Adrenal gland (tissue), 19 donors: ENCODE results near the gene IDH2. TPM values are rescaled to one million over a fixed set of nuclear protein-coding genes. Genes with fewer than 3 reads are reported as not detected.
"Not testable (repeated sequence)": the region's sequence is repeated elsewhere in the genome, so short reads cannot be mapped to it uniquely, and the experiment has no call there.

Source experiments
- DNase-seq, 7 donors: peaks; one replicate each; pipeline ENCODE4 v3.0.0-alpha.2; 2019 to 2020
- H3K27ac ChIP-seq, 5 donors: fragments of 200-600 bp; sonication (generic) in 4 of 5; 1 replicate in 3 of 5; 2 replicates in 2 of 5; pipeline versions ENCODE4 v1.5.1 to v1.8.0; 2016 to 2020; ENCODE audit warnings: mild to moderate bottlenecking in 1 of 5
- H3K27me3 ChIP-seq: fragments of 200-600 bp; 2 replicates; pipeline ENCODE4 v1.8.0; 2021
- H3K36me3 ChIP-seq, 2 donors: fragments of 200-600 bp; replicated peaks in 1 of 2; 1 replicate in 1 of 2; 2 replicates in 1 of 2; pipeline versions ENCODE4 v1.5.1 to v1.8.0; 2018 to 2022
- H3K4me1 ChIP-seq, 2 donors: fragments of 200-600 bp; replicated peaks in 1 of 2; 1 replicate in 1 of 2; 2 replicates in 1 of 2; pipeline versions ENCODE4 v1.5.1 to v1.8.0; 2018 to 2021
- H3K4me3 ChIP-seq, 4 donors: fragments of 200-600 bp; sonication (generic) in 3 of 4; one replicate each; pipeline ENCODE4 v1.5.1; 2016 to 2018
- H3K9me3 ChIP-seq, 3 donors: fragments of 200-600 bp; sonication (generic) in 1 of 3; replicated peaks in 1 of 3; 1 replicate in 2 of 3; 2 replicates in 1 of 3; pipeline versions ENCODE4 v1.5.1 to v1.8.0; 2016 to 2021
- CTCF ChIP-seq, 6 experiments: fragments of 450-650 bp in 4 of 6; fragments of 200-600 bp in 2 of 6; sonication (generic) in 1 of 6; IDR thresholded peaks; 1 replicate in 5 of 6; 2 replicates in 1 of 6; pipeline versions ENCODE4 v1.5.1 to v1.8.0; 2016 to 2021; ENCODE audit warnings: antibody characterized with exemption in 6 of 6, mild to moderate bottlenecking in 2 of 6, moderate library complexity in 1 of 6
- POLR2A ChIP-seq, 2 donors: fragments of 450-650 bp; IDR thresholded peaks; one replicate each; pipeline ENCODE4 v1.6.1; 2017; ENCODE audit warnings: antibody characterized with exemption in 2 of 2, mild to moderate bottlenecking in 2 of 2, moderate library complexity in 1 of 2
- WGBS, 4 donors: extraction: QIAGEN DNeasy Blood & Tissue Kit in 2 of 4; methylation state at CpG; one replicate each; pipeline versions ENCODE4 v1.1.5 to v1.1.7; 2013 to 2017; 5-methylcytosine and 5-hydroxymethylcytosine counted together
- intact Hi-C, 2 donors: fragments of 100-400 bp; cut with DNase I; formaldehyde crosslinking; loops; one replicate each; pipeline versions ENCODE4 v1.14.1 to v1.15.0; 2022 to 2023
- long read RNA-seq, 10 donors: library from polyadenylated mRNA in 3 of 10; unstranded in 2 of 10; stranded (forward) in 1 of 10; transcript quantifications; one replicate each; pipeline ENCODE4 v2.0.0 and lab custom pipeline, GENCODE V29; 2021 to 2026
- polyA plus RNA-seq, 3 donors: library from polyadenylated mRNA; stranded (reverse); fragments of 200-250 nt in 2 of 3; fragments of 350-450 nt in 1 of 3; fragmentation: Illumina TruSeq in 1 of 3; extraction: RNeasy Lipid Tissue Mini Kit (QIAGEN cat#74804) in 1 of 3; gene quantifications; one replicate each; pipeline ENCODE4 v1.2.3, GENCODE V29; 2013 to 2014
- total RNA-seq, 9 donors: library from RNA; depleted of rRNA in 4 of 9; stranded (reverse); fragments of >200 nt in 4 of 9; fragments of 120-200 nt in 1 of 9; fragmentation: NEBNext Ultra II Directional in 1 of 9; extraction: Animal tissue kit (Norgen Biotek cat#: 25700) in 1 of 9; gene quantifications; one replicate each; pipeline versions ENCODE4 v1.1.0 to v1.2.4, GENCODE V29; 2013 to 2023
- donor health status: healthy with polysubstance abuse.
- donor health status: Bipolar disorder and iron deficiency.
- donor health status: DM: yes; HTN: yes; CAD: no.
- donor health status: DM: no; HTN: no; CAD: no.
- donor health status: DM: no; HTN: no; CAD: no.
- donor health status: DM: yes; HTN: yes; CAD: no.

IDH2 gene
- total RNA-seq (10 to 100 TPM; 15.8 to 33.6 (median 21.7) TPM), polyA plus RNA-seq (10 to 100 TPM; 10.3 to 16.6 (median 13.5) TPM)
- long read RNA-seq, donor 1, transcript IDH2-201 (11 exons, 2,694 nt): major isoform, 5 of 5 reads
- long read RNA-seq, donor 1, partial matches to known transcripts: 0 of 5 reads
- long read RNA-seq, donor 1, other reads (novel, unspliced or antisense): 0 of 5 reads
- long read RNA-seq, donor 2, partial matches to known transcripts: 0 of 4 reads
- long read RNA-seq, donor 2, other reads (novel, unspliced or antisense): 0 of 4 reads
- long read RNA-seq, donor 3, partial matches to known transcripts: 0 of 1 reads
- long read RNA-seq, donor 3, other reads (novel, unspliced or antisense): 0 of 1 reads
- long read RNA-seq, donor 4, transcript IDH2-201 (11 exons, 2,694 nt): major isoform, 7 of 10 reads
- long read RNA-seq, donor 4, partial matches to known transcripts: 3 of 10 reads
- long read RNA-seq, donor 4, other reads (novel, unspliced or antisense): 0 of 10 reads
- long read RNA-seq, donor 5, transcript IDH2-201 (11 exons, 2,694 nt): major isoform, 37 of 41 reads
- long read RNA-seq, donor 5, partial matches to known transcripts: 2 of 41 reads
- long read RNA-seq, donor 5, other reads (novel, unspliced or antisense): 2 of 41 reads
- long read RNA-seq, donor 6, transcript IDH2-201 (11 exons, 2,694 nt): major isoform, 9 of 9 reads
- long read RNA-seq, donor 6, partial matches to known transcripts: 0 of 9 reads
- long read RNA-seq, donor 6, other reads (novel, unspliced or antisense): 0 of 9 reads
- long read RNA-seq, donor 7, transcript IDH2-201 (11 exons, 2,694 nt): major isoform, 5 of 5 reads
- long read RNA-seq, donor 7, partial matches to known transcripts: 0 of 5 reads
- long read RNA-seq, donor 7, other reads (novel, unspliced or antisense): 0 of 5 reads
- long read RNA-seq, donor 8, transcript IDH2-201 (11 exons, 2,694 nt): major isoform, 10 of 10 reads
- long read RNA-seq, donor 8, partial matches to known transcripts: 0 of 10 reads
- long read RNA-seq, donor 8, other reads (novel, unspliced or antisense): 0 of 10 reads
- long read RNA-seq, donor 9, transcript IDH2-201 (11 exons, 2,694 nt): major isoform, 8 of 8 reads
- long read RNA-seq, donor 9, partial matches to known transcripts: 0 of 8 reads
- long read RNA-seq, donor 9, other reads (novel, unspliced or antisense): 0 of 8 reads
- long read RNA-seq, donor 10, partial matches to known transcripts: 0 of 4 reads
- long read RNA-seq, donor 10, other reads (novel, unspliced or antisense): 0 of 4 reads

- WGBS, 4 donors: 0 to 7% (median 1%) methylated on average over 3 to 104 of the region's 104 CpGs; no CpG with 5 or more reads in 1 of the 4 donors
- H3K4me1 ChIP-seq: peaks cover 0 to 23% of the 10 kb centered on the region in 2 donors
Measured at GRCh38 chr15:90101969-90102890, at the start of gene IDH2. IDH2 (minus strand) TSS chr15:90102468; CDS start chr15:90102390, 78 bp downstream.

DNA sequence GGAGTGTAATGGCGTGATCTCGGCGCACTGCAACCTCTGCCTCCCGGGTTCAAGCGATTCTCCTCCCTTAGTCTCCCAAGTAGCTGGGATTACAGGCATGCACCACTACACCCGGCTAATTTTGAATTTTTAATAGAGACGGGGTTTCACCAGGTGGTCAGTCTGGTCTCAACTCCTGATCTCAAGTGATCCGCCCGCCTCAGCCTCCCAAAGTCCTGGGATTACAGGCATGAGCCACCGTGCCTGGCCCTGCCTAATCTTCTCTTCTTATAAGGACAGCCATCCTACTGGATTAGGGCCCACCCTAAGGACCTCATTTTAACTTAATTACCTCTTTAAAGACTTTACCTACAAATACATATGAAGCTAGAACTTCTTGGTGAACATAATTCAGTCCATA is 48.3 kb upstream of the IDH2 start:
- H3K27ac ChIP-seq, H3K4me1 ChIP-seq, H3K27me3 ChIP-seq, H3K36me3 ChIP-seq, intact Hi-C loops, H3K4me3 ChIP-seq, DNase-seq, H3K9me3 ChIP-seq: not testable (repeated sequence)
- WGBS, 4 donors: 92 to 96% (median 95%) methylated on average over 10 of the region's 10 CpGs

More at GRCh38 chr15:90101969-90102890, at the start of gene IDH2:
- H3K36me3 ChIP-seq: no peaks in the 10 kb centered on the region
- peak in 2 of 6 experiments; percentile 5 to 8 for TF ChIP-seq CTCF (IDR thresholded peaks at IDR 0.05)
- TF ChIP-seq POLR2A (IDR thresholded peaks at IDR 0.05): peak; percentile 68 to 73
- no peaks in the 10 kb centered on the region for H3K27me3 ChIP-seq
- peak within 1 kb of the TSS; percentile 53 to 94 (median 75) for H3K27ac ChIP-seq
- intact Hi-C loops: no loop called here
- DNase-seq: peak; percentile 69 to 87 (median 79)
- H3K9me3 ChIP-seq: no peaks in the 10 kb centered on the region
- H3K4me3 ChIP-seq: peak within 1 kb of the TSS in 3 of 4 donors; percentile 22 to 94 (median 41)

DNA sequence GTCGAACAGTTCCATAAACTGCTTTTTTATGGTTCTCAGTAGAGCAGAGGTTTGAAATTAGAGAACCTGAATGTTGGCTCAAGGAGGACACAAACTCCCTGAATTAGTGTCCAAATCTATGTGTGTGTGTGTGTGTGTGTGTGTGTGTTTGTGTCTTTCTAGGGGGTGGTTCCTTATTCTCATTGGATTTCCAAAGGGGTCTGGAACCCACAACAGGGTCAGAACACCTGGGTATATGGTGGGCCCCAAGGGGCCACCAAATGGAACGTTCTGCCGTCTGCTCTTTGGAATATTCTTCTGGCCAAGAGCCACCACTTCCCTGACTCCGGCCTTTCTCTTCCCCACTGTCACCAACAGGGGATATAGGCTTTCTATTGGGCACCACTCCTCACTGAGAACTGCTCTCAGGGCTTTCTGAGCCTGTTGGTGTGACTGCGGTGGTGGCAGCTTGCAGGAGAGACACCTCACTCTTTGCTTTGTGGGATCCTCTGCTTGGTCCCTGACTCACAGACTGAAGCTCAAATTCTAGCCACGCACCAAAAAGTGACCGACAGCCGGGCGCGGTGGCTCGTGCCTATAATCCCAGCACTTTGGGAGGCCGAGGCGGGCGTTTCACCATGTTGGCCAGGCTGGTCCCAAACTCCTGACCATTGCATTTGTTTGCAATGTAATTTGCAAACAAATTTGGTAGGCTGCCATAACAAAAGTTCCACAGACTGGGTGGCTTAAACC is 47.5 kb upstream of the IDH2 start:
- intact Hi-C loops: no loop called here
- 89 to 95% (median 93%) methylated on average over 12 to 14 of the region's 14 CpGs for WGBS, 4 donors
- no peak for TF ChIP-seq CTCF (IDR thresholded peaks at IDR 0.05)
- no peak for TF ChIP-seq POLR2A (IDR thresholded peaks at IDR 0.05)
- no peak for DNase-seq
- no peak overlapping the region for H3K4me3 ChIP-seq
- H3K9me3 ChIP-seq: no peaks in the 10 kb centered on the region
- no peaks in the 10 kb centered on the region for H3K27me3 ChIP-seq
- no peaks in the 10 kb centered on the region for H3K36me3 ChIP-seq
- no peaks in the 10 kb centered on the region for H3K4me1 ChIP-seq
- no peak overlapping the region for H3K27ac ChIP-seq

- H3K4me3 ChIP-seq: not testable (repeated sequence)
Measured at GRCh38 chr15:90146198-90146761, 44.0 kb upstream of the IDH2 start.

More at GRCh38 chr15:90146198-90146761, 44.0 kb upstream of the IDH2 start:
- DNase-seq, H3K27me3 ChIP-seq, H3K9me3 ChIP-seq, H3K27ac ChIP-seq, H3K4me1 ChIP-seq, H3K36me3 ChIP-seq, intact Hi-C loops: not testable (repeated sequence)
- 88 to 97% (median 95%) methylated on average over 7 of the region's 7 CpGs for WGBS, 4 donors
